HG02943 (cell line): ENCODE measurements around the gene SLIT3.
"Not testable (repeated sequence)": the region's sequence is repeated elsewhere in the genome, so short reads cannot be mapped to it uniquely, and the experiment has no call there.

ENCODE experiments used
- ATAC-seq: cut with Tn5 transposase; IDR thresholded peaks from one replicate; pipeline ENCODE4 v1.9.1; 2021; ENCODE audit warnings: mild to moderate bottlenecking, low read depth, moderate library complexity; ENCODE audit not compliant: unreplicated experiment

SLIT3 gene

GRCh38 chr5:168765551-168766425 lies 535.2 kb downstream of the SLIT3 start:
- no peak for ATAC-seq

- ATAC-seq: no peak
Observed at GRCh38 chr5:168765086-168765550, 535.8 kb downstream of the SLIT3 start.

GRCh38 chr5:168756453-168757391 lies 544.2 kb downstream of the SLIT3 start:
- ATAC-seq: no peak

- ATAC-seq: no peak
Observed at GRCh38 chr5:168755548-168756093, 545.3 kb downstream of the SLIT3 start.

GRCh38 chr5:168753691-168754254 lies 547.2 kb downstream of the SLIT3 start:
- no peak for ATAC-seq

GRCh38 chr5:168752416-168753190 lies 548.3 kb downstream of the SLIT3 start:
- no peak for ATAC-seq

- ATAC-seq: no peak
Observed at GRCh38 chr5:168752012-168752411, 548.9 kb downstream of the SLIT3 start.

- no peak for ATAC-seq
Observed at GRCh38 chr5:168750926-168751325, 550.0 kb downstream of the SLIT3 start.

- ATAC-seq: no peak
Observed at GRCh38 chr5:168749391-168750100, 551.4 kb downstream of the SLIT3 start.

- no peak for ATAC-seq
Observed at GRCh38 chr5:168747987-168748777, 552.8 kb downstream of the SLIT3 start.

- ATAC-seq: no peak
Observed at GRCh38 chr5:168746893-168747640, 553.9 kb downstream of the SLIT3 start.

GRCh38 chr5:168746126-168746892 lies 554.6 kb downstream of the SLIT3 start:
- not testable (repeated sequence) for ATAC-seq

GRCh38 chr5:168743617-168744016 lies 557.3 kb downstream of the SLIT3 start:
- no peak for ATAC-seq

GRCh38 chr5:168742311-168742710 lies 558.6 kb downstream of the SLIT3 start:
- not testable (repeated sequence) for ATAC-seq

- ATAC-seq: no peak
Observed at GRCh38 chr5:168740811-168741213, 560.1 kb downstream of the SLIT3 start.

GRCh38 chr5:168740092-168740800 lies 560.7 kb downstream of the SLIT3 start:
- ATAC-seq: no peak
